Measurements from ENCODE around the gene SCYGR3. TPM values are rescaled to one million over a fixed set of nuclear protein-coding genes. Genes with fewer than 3 reads are reported as not detected.

Gene SCYGR3
- total RNA-seq, 1 donor from 2014 or later: not detected

GRCh38 chr2:227570615-227571014, 44.0 kb downstream of the SCYGR3 start:
- DNase-seq: no peak
- Mint-ChIP-seq H3K36me3 (ENCODE audit: unreplicated experiment) (no peaks in the 10 kb centered on the region), H3K27me3 (ENCODE audit: unreplicated experiment) (no peaks in the 10 kb centered on the region), H3K4me1 (ENCODE audit: low read depth, unreplicated experiment) (no peaks in the 10 kb centered on the region), H3K4me3 (ENCODE audit: unreplicated experiment) (no peak overlapping the region), H3K9me3 (ENCODE audit: unreplicated experiment) (peaks cover 3% of the 10 kb centered on the region), H3K27ac (ENCODE audit: unreplicated experiment) (peak overlapping the region; percentile 62)
- TF ChIP-seq, protein P1, sequence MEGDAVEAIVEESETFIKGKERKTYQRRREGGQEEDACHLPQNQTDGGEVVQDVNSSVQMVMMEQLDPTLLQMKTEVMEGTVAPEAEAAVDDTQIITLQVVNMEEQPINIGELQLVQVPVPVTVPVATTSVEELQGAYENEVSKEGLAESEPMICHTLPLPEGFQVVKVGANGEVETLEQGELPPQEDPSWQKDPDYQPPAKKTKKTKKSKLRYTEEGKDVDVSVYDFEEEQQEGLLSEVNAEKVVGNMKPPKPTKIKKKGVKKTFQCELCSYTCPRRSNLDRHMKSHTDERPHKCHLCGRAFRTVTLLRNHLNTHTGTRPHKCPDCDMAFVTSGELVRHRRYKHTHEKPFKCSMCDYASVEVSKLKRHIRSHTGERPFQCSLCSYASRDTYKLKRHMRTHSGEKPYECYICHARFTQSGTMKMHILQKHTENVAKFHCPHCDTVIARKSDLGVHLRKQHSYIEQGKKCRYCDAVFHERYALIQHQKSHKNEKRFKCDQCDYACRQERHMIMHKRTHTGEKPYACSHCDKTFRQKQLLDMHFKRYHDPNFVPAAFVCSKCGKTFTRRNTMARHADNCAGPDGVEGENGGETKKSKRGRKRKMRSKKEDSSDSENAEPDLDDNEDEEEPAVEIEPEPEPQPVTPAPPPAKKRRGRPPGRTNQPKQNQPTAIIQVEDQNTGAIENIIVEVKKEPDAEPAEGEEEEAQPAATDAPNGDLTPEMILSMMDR (IDR thresholded peaks at IDR 0.05; ENCODE audit: partially characterized antibody, unreplicated experiment): no peak

- H3K9me3 Mint-ChIP-seq (ENCODE audit: unreplicated experiment): peaks cover 3% of the 10 kb centered on the region
- H3K27ac Mint-ChIP-seq (ENCODE audit: unreplicated experiment): no peak overlapping the region
- DNase-seq: no peak
- no peak overlapping the region for H3K4me3 Mint-ChIP-seq (ENCODE audit: unreplicated experiment)
- no peaks in the 10 kb centered on the region for H3K36me3 Mint-ChIP-seq (ENCODE audit: unreplicated experiment)
- no peaks in the 10 kb centered on the region for H3K27me3 Mint-ChIP-seq (ENCODE audit: unreplicated experiment)
- H3K4me1 Mint-ChIP-seq (ENCODE audit: low read depth, unreplicated experiment): no peaks in the 10 kb centered on the region
- TF ChIP-seq, protein P1 (IDR thresholded peaks at IDR 0.05; ENCODE audit: partially characterized antibody, unreplicated experiment): no peak
Measured at GRCh38 chr2:227568852-227569169, 45.8 kb downstream of the SCYGR3 start.

DNA sequence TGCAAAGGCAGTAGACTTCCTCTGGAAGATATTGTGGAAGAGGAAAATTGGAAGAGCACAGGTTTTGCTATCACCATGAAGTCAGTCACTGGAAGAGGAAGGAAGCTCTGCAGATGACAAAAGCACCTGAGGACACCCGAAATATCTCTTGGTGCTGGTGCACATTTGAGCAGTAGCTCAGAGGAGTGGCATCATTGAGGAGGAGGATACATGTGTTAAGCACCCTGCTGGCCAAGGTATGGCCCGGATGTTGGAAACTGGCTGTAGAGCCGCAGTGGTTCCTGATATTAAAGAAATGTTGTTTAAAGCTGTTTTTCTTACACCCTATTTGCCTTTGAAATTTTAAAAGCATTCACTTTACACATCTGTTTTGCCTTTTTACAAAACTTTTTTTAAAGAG, 48.6 kb downstream of the SCYGR3 start:
- Mint-ChIP-seq H3K27me3 (ENCODE audit: unreplicated experiment) (no peaks in the 10 kb centered on the region), H3K27ac (ENCODE audit: unreplicated experiment) (no peak overlapping the region), H3K9me3 (ENCODE audit: unreplicated experiment) (no peaks in the 10 kb centered on the region), H3K4me3 (ENCODE audit: unreplicated experiment) (no peak overlapping the region), H3K4me1 (ENCODE audit: low read depth, unreplicated experiment) (no peaks in the 10 kb centered on the region), H3K36me3 (ENCODE audit: unreplicated experiment) (no peaks in the 10 kb centered on the region)
- TF ChIP-seq, protein P1 (IDR thresholded peaks at IDR 0.05; ENCODE audit: partially characterized antibody, unreplicated experiment): no peak
- no peak for DNase-seq

- H3K27ac Mint-ChIP-seq (ENCODE audit: unreplicated experiment): no peak overlapping the region
- H3K9me3 Mint-ChIP-seq (ENCODE audit: unreplicated experiment): no peaks in the 10 kb centered on the region
Measured at GRCh38 chr2:227565080-227565479, 49.6 kb downstream of the SCYGR3 start.

More at GRCh38 chr2:227565080-227565479, 49.6 kb downstream of the SCYGR3 start:
- no peak for DNase-seq
- Mint-ChIP-seq H3K36me3 (ENCODE audit: unreplicated experiment) (no peaks in the 10 kb centered on the region), H3K27me3 (ENCODE audit: unreplicated experiment) (no peaks in the 10 kb centered on the region), H3K4me1 (ENCODE audit: low read depth, unreplicated experiment) (no peaks in the 10 kb centered on the region), H3K4me3 (ENCODE audit: unreplicated experiment) (no peak overlapping the region)
- TF ChIP-seq, protein P1 (IDR thresholded peaks at IDR 0.05; ENCODE audit: partially characterized antibody, unreplicated experiment): no peak

Other genes with a start within 250 kb of the SCYGR3 start
- not detected for gene TM4SF20, start 235.5 kb downstream of the SCYGR3 start, total RNA-seq (ENCODE audit: unreplicated experiment)
- gene SCYGR1, start 226.9 kb downstream of the SCYGR3 start, total RNA-seq (ENCODE audit: unreplicated experiment): not detected
- gene AGFG1, start 142.7 kb downstream of the SCYGR3 start, total RNA-seq (ENCODE audit: unreplicated experiment): 108 TPM
- not detected for gene SCYGR2, start 15.9 kb downstream of the SCYGR3 start, total RNA-seq (ENCODE audit: unreplicated experiment)
- gene SCYGR4, start 2.7 kb upstream of the SCYGR3 start, total RNA-seq (ENCODE audit: unreplicated experiment): not detected
- not detected for gene SCYGR5, start 52.0 kb upstream of the SCYGR3 start, total RNA-seq (ENCODE audit: unreplicated experiment)
- gene SLC19A3, start 103.2 kb upstream of the SCYGR3 start, total RNA-seq (ENCODE audit: unreplicated experiment): 1.7 TPM
- not detected for gene SCYGR6, start 109.9 kb upstream of the SCYGR3 start, total RNA-seq (ENCODE audit: unreplicated experiment)
- gene SCYGR7, start 113.5 kb upstream of the SCYGR3 start, total RNA-seq (ENCODE audit: unreplicated experiment): not detected
- not detected for gene SCYGR8, start 131.1 kb upstream of the SCYGR3 start, total RNA-seq (ENCODE audit: unreplicated experiment)
- not detected for gene CCL20, start 199.0 kb upstream of the SCYGR3 start, total RNA-seq (ENCODE audit: unreplicated experiment)

All from glutamatergic neuron (in vitro differentiated cells).